GM12878 (cell line): ENCODE measurements around the gene MRC2. TPM values are rescaled to one million over a fixed set of nuclear protein-coding genes. Genes with fewer than 3 reads are reported as not detected.

Experiments used
- ATAC-seq: fragments of 200-7000 bp; cut with Tn5 transposase; 3 replicates; pipeline ENCODE4 v1.9.1; 2020; ENCODE audit warnings: mild to moderate bottlenecking, moderate library complexity
- BruUV-seq: library from RNA; stranded (reverse); fragments of 400-500 nt; replicated peaks from 2 replicates; lab custom pipeline; 2021; lab: Mats Ljungman, UMichigan
- CTCF ChIA-PET: fragments of 300-600 bp; sonication (Branson Sonifier 250); formaldehyde crosslinking; extraction: SDS; loops from one replicate; lab custom pipeline; 2021; ENCODE audit warnings: inconsistent platforms; lab: Yijun Ruan, JAX
- POLR2A ChIA-PET: fragments of 350-600 bp; formaldehyde crosslinking; extraction: SDS; loops from one replicate; lab custom pipeline; 2021; ENCODE audit warnings: inconsistent platforms; lab: Charles Lee
- RAD21 ChIA-PET: fragments of 300-600 bp; sonication (Branson Sonifier 250); formaldehyde crosslinking; loops from one replicate; lab custom pipeline; 2023; ENCODE audit warnings: antibody characterized with exemption; ENCODE audit not compliant: unreplicated experiment; lab: Charles Lee
- SMC1A ChIA-PET: fragments of 300-600 bp; sonication (Branson Sonifier 250); formaldehyde crosslinking; loops from one replicate; lab custom pipeline; 2023; ENCODE audit not compliant: unreplicated experiment, uncharacterized antibody; lab: Charles Lee
- DNase-seq: peaks from one replicate; pipeline ENCODE4 v3.0.0-alpha.2; 2011; ENCODE audit warnings: low read depth, low spot score
- FAIRE-seq: peaks from 3 replicates; lab custom pipeline; 2011; peaks lifted over from hg19 to GRCh38; lab: Jason Lieb, UNC
- H2AFZ ChIP-seq: 2 replicates; pipeline ENCODE4 v1.6.0; 2011; ENCODE audit warnings: low read depth, low read length, control low read depth; ENCODE audit not compliant: control insufficient read depth
- H3K27ac ChIP-seq: 2 replicates; pipeline ENCODE4 v1.5.1; 2011; ENCODE audit warnings: control low read depth; ENCODE audit not compliant: control insufficient read depth, insufficient read depth
- H3K27me3 ChIP-seq, 2 experiments: replicated peaks in 1 of 2; 2 replicates each; pipeline versions ENCODE4 v1.6.0 to v1.6.1; 2011; ENCODE audit warnings: low read length in 1 of 2; ENCODE audit not compliant: control insufficient read depth in 2 of 2, insufficient read depth in 2 of 2
- H3K36me3 ChIP-seq, 2 experiments: 2 replicates each; pipeline ENCODE4 v1.5.1; 2011; ENCODE audit warnings: low read length in 1 of 2; ENCODE audit not compliant: control insufficient read depth in 2 of 2, insufficient read depth in 2 of 2
- H3K4me1 ChIP-seq: 2 replicates; pipeline ENCODE4 v1.6.1; 2011; ENCODE audit warnings: mild to moderate bottlenecking, low read length, moderate library complexity, mixed read lengths; ENCODE audit not compliant: control insufficient read depth, insufficient read depth
- H3K4me2 ChIP-seq: 2 replicates; pipeline ENCODE4 v1.6.0; 2011; ENCODE audit warnings: control low read depth; ENCODE audit not compliant: control insufficient read depth, insufficient read depth
- H3K4me3 ChIP-seq: fragments of 200-600 bp; sonication (generic); 2 replicates; pipeline ENCODE4 v1.5.1; 2016
- H3K79me2 ChIP-seq: 2 replicates; pipeline ENCODE4 v1.6.0; 2011; ENCODE audit warnings: low read length; ENCODE audit not compliant: control insufficient read depth, insufficient read depth
- H3K9ac ChIP-seq: 2 replicates; pipeline ENCODE4 v1.8.0; 2011; ENCODE audit warnings: low read length, control low read depth, mixed read lengths; ENCODE audit not compliant: control insufficient read depth, insufficient read depth
- H3K9me3 ChIP-seq: replicated peaks from 3 replicates; pipeline ENCODE4 v1.5.1; 2011; ENCODE audit warnings: mild to moderate bottlenecking, low read length; ENCODE audit not compliant: control insufficient read depth, insufficient read depth
- H4K20me1 ChIP-seq: 2 replicates; pipeline ENCODE4 v1.6.0; 2011; ENCODE audit not compliant: control insufficient read depth, insufficient read depth
- ASH2L ChIP-seq: fragments of 300-600, 200-600 bp; sonication (generic); IDR thresholded peaks from 2 replicates; pipeline ENCODE4 v1.6.1; 2017; ENCODE audit warnings: low read depth, mild to moderate bottlenecking, borderline replicate concordance
- CEBPB ChIP-seq, 2 experiments: fragments of 150-350 bp in 1 of 2; IDR thresholded peaks; 2 replicates each; pipeline ENCODE4 v1.6.1; 2012 to 2014; ENCODE audit warnings: low read depth in 2 of 2, low read length in 2 of 2, borderline replicate concordance in 1 of 2, inconsistent platforms in 1 of 2
- CHD1 ChIP-seq: IDR thresholded peaks from 2 replicates; pipeline ENCODE4 v1.6.1; 2012; ENCODE audit warnings: low read depth, low read length, improper control_type of control experiment
- E2F4 ChIP-seq: IDR thresholded peaks from 2 replicates; pipeline ENCODE4 v1.6.1; 2012; ENCODE audit warnings: low read depth, low read length, improper control_type of control experiment
- FOS ChIP-seq: IDR thresholded peaks from 3 replicates; pipeline ENCODE4 v1.6.1; 2011; ENCODE audit warnings: borderline replicate concordance; ENCODE audit not compliant: insufficient read length; ENCODE audit errors: extremely low read depth
- GATAD2B ChIP-seq: fragments of 450-650 bp; conservative IDR thresholded peaks from 2 replicates; pipeline ENCODE4 v1.6.1; 2017; ENCODE audit warnings: low read depth, mild to moderate bottlenecking, moderate library complexity
- IRF4 ChIP-seq: IDR thresholded peaks from 2 replicates; pipeline ENCODE4 v1.6.1; 2011; ENCODE audit warnings: low read depth, low read length
- KAT2A ChIP-seq: conservative IDR thresholded peaks from 2 replicates; pipeline ENCODE4 v1.6.1; 2011; ENCODE audit warnings: low read depth, low read length; ENCODE audit not compliant: control insufficient read depth
- MEF2A ChIP-seq: IDR thresholded peaks from 2 replicates; pipeline ENCODE4 v1.6.1; 2011; ENCODE audit warnings: low read depth, mild to moderate bottlenecking, low read length, moderate library complexity; ENCODE audit not compliant: insufficient read depth
- MXI1 ChIP-seq: fragments of 150-350 bp; IDR thresholded peaks from 2 replicates; pipeline ENCODE4 v1.6.1; 2011; ENCODE audit warnings: low read depth, mild to moderate bottlenecking, inconsistent platforms, low read length, improper control_type of control experiment
- NBN ChIP-seq: fragments of 450-650 bp; IDR thresholded peaks from 2 replicates; pipeline ENCODE4 v1.6.1; 2016
- NFIC ChIP-seq: IDR thresholded peaks from 2 replicates; pipeline ENCODE4 v1.6.1; 2012; ENCODE audit warnings: low read depth, mild to moderate bottlenecking, inconsistent platforms, low read length, moderate library complexity
- SKIL ChIP-seq: fragments of 450-650 bp; IDR thresholded peaks from 2 replicates; pipeline ENCODE4 v1.6.1; 2017; ENCODE audit warnings: mild to moderate bottlenecking, low read depth, inconsistent platforms; ENCODE audit not compliant: poor library complexity, severe bottlenecking
- ZNF217 ChIP-seq: fragments of 450-650 bp; IDR thresholded peaks from 2 replicates; pipeline ENCODE4 v1.6.1; 2017; ENCODE audit warnings: antibody characterized with exemption, mild to moderate bottlenecking
- ZSCAN29 ChIP-seq: fragments of 450-650 bp; IDR thresholded peaks from 2 replicates; pipeline ENCODE4 v1.6.1; 2017; ENCODE audit warnings: mild to moderate bottlenecking, moderate library complexity
- WGBS: methylation state at CpG from one replicate; pipeline ENCODE4 v1.1.6; 2016; ENCODE audit warnings: low lambda C conversion rate; ENCODE audit not compliant: insufficient replicate concordance, insufficient coverage; ENCODE audit errors: missing lambda C conversion rate; 5-methylcytosine and 5-hydroxymethylcytosine counted together
- in situ Hi-C: fragments of 300-500 bp; cut with MboI; formaldehyde crosslinking; loops from 9 replicates; pipeline ENCODE4 v1.14.3; 2018; ENCODE audit warnings: mixed read lengths
- intact Hi-C: fragments of 100-400 bp; cut with micrococcal nuclease; formaldehyde crosslinking; loops from one replicate; pipeline ENCODE4 v1.14.2; 2022; ENCODE audit not compliant: unreplicated experiment
- polyA plus RNA-seq, 11 experiments: library from polyadenylated mRNA; depleted of rRNA in 4 of 11; unstranded in 6 of 11; stranded (reverse) in 5 of 11; fragments of >200 nt; fragmentation: Nextera tagmentation in 4 of 11; fragmentation: Illumina TruSeq in 1 of 11; extraction: Ambion mirVana in 4 of 11; extraction: Trizol in 1 of 11; gene quantifications; 1 replicate in 1 of 11; 2 replicates in 10 of 11; pipeline versions ENCODE4 v1.2.1 to v1.2.3, GENCODE V29; 2011 to 2016; ENCODE audit warnings: inconsistent platforms in 2 of 11, missing spikeins in 2 of 11, low read depth in 1 of 11
- total RNA-seq, 4 experiments: library from RNA; depleted of rRNA in 3 of 4; stranded (reverse); fragments of >200 nt in 3 of 4; fragmentation: Illumina TruSeq in 1 of 4; extraction: Trizol in 1 of 4; gene quantifications; 2 replicates each; pipeline versions ENCODE4 v1.2.1 to v1.2.3, GENCODE V29; 2013 to 2021

The MRC2 gene
- total and polyA plus RNA-seq, 10 of the 15 experiments (the other 5 are each of a cell fraction or from before 2014, with no cell fraction given): 0.04 to 0.96 (median 0.30) TPM; not detected in 1

- Histone ChIP-seq H3K27me3 (no peaks in the 10 kb centered on the region), H2AFZ (no peak overlapping the region), H3K79me2 (no peaks in the 10 kb centered on the region), H3K4me2 (no peak overlapping the region), H3K4me1 (no peaks in the 10 kb centered on the region), H3K9me3 (no peaks in the 10 kb centered on the region), H3K9ac (no peak overlapping the region), H4K20me1 (no peaks in the 10 kb centered on the region), H3K4me3 (no peak overlapping the region), H3K27ac (no peak overlapping the region), H3K36me3 (no peaks in the 10 kb centered on the region)
- FAIRE-seq (no peak), ATAC-seq (no peak), DNase-seq (no peak)
- RAD21 ChIA-PET: interaction anchor here (1.0 kb wide), 1 partner anchor 219 kb away, joined by 3 read pairs; no protein-coding TSS in a partner anchor
- intact Hi-C loops: no loop called here
- no TSS peak for BruUV-seq
- SMC1A ChIA-PET: no interaction called here
- in situ Hi-C loops: no loop called here
- TF ChIP-seq ZNF217 (no peak), FOS (no peak), IRF4 (no peak), MEF2A (no peak), CEBPB (IDR thresholded peaks at IDR 0.05; ENCODE audit: borderline replicate concordance in 1 of 2, low read depth in 2 of 2, low read length in 2 of 2) (no peak), ZSCAN29 (no peak)
- 45% methylated on average over 8 of the region's 10 CpGs for WGBS
- POLR2A ChIA-PET: no interaction called here
- CTCF ChIA-PET: interaction anchor here (0.6 kb wide), 1 partner anchor 287 kb away, joined by 3 read pairs; no protein-coding TSS in a partner anchor
Measured at GRCh38 chr17:62641153-62641552, 13.7 kb downstream of the MRC2 start.

- DNase-seq (no peak), FAIRE-seq (no peak), ATAC-seq (no peak)
- CTCF ChIA-PET: no interaction called here
- in situ Hi-C loops (no loop called here), intact Hi-C loops (no loop called here)
- Histone ChIP-seq H4K20me1 (no peaks in the 10 kb centered on the region), H3K4me3 (no peak overlapping the region), H3K9me3 (no peaks in the 10 kb centered on the region), H2AFZ (no peak overlapping the region), H3K4me2 (no peak overlapping the region), H3K27ac (no peak overlapping the region), H3K4me1 (no peaks in the 10 kb centered on the region), H3K79me2 (no peaks in the 10 kb centered on the region), H3K36me3 (no peaks in the 10 kb centered on the region), H3K27me3 (no peaks in the 10 kb centered on the region), H3K9ac (no peak overlapping the region)
- SMC1A ChIA-PET: no interaction called here
- RAD21 ChIA-PET: interaction anchor here (1.0 kb wide), 1 partner anchor 220 kb away, joined by 3 read pairs; no protein-coding TSS in a partner anchor
- no TSS peak for BruUV-seq
- WGBS: 69% methylated on average over 6 of the region's 6 CpGs
- POLR2A ChIA-PET: no interaction called here
- TF ChIP-seq ASH2L (no peak), NFIC (no peak), MXI1 (no peak), NBN (no peak), SKIL (no peak), GATAD2B (no peak), KAT2A (no peak), E2F4 (no peak), CHD1 (no peak)
Measured at GRCh38 chr17:62641951-62642350, 14.5 kb downstream of the MRC2 start.
